Gastroesophageal sphincter (tissue), 4 donors: ENCODE measurements around the gene MMRN2. TPM values are rescaled to one million over a fixed set of nuclear protein-coding genes. Genes with fewer than 3 reads are reported as not detected.
A peak's percentile ranks its signal among the peaks of the same experiment; 100 is the strongest.
"Not testable (repeated sequence)": the region's sequence is repeated elsewhere in the genome, so short reads cannot be mapped to it uniquely, and the experiment has no call there.

ENCODE experiments used
- ATAC-seq: fragments of 150-250 bp; one replicate; pipeline ENCODE4 v1.9.1; 2016; ENCODE audit warnings: mild to moderate bottlenecking, moderate library complexity
- H3K27ac ChIP-seq, 4 donors: fragments of 200-600 bp; sonication (generic) in 3 of 4; 1 replicate in 3 of 4; 2 replicates in 1 of 4; pipeline ENCODE4 v1.5.1; 2016 to 2019
- H3K27me3 ChIP-seq: fragments of 200-600 bp; sonication (generic); one replicate; pipeline ENCODE4 v1.5.1; 2019
- H3K36me3 ChIP-seq, 2 donors: fragments of 200-600 bp; sonication (generic); one replicate each; pipeline ENCODE4 v1.5.1; 2019; ENCODE audit warnings: control low read depth in 1 of 2
- H3K4me1 ChIP-seq, 3 donors: fragments of 200-600 bp; sonication (generic); 1 replicate in 2 of 3; 2 replicates in 1 of 3; pipeline ENCODE4 v1.5.1; 2016 to 2019; ENCODE audit warnings: control low read depth in 2 of 3
- H3K4me3 ChIP-seq, 2 donors: fragments of 200-600 bp; sonication (generic); one replicate each; pipeline ENCODE4 v1.5.1; 2019; ENCODE audit warnings: mild to moderate bottlenecking in 1 of 2, moderate library complexity in 1 of 2
- H3K9me3 ChIP-seq, 3 donors: fragments of 200-600 bp; sonication (generic); one replicate each; pipeline ENCODE4 v1.5.1; 2017 to 2019; ENCODE audit warnings: control low read depth in 2 of 3
- CTCF ChIP-seq, 4 experiments: fragments of 200-600 bp in 2 of 4; fragments of 450-650 bp in 2 of 4; sonication (generic) in 1 of 4; IDR thresholded peaks; one replicate each; pipeline ENCODE4 v1.5.1; 2017 to 2019; ENCODE audit warnings: antibody characterized with exemption in 4 of 4, mild to moderate bottlenecking in 2 of 4, moderate library complexity in 2 of 4
- EP300 ChIP-seq: sonication (generic); formaldehyde crosslinking; IDR thresholded peaks from one replicate; pipeline ENCODE4 v1.6.1; 2017; ENCODE audit warnings: antibody characterized with exemption, mild to moderate bottlenecking
- POLR2A ChIP-seq, 2 donors: fragments of 450-650 bp; IDR thresholded peaks; one replicate each; pipeline ENCODE4 v1.6.1; 2017; ENCODE audit warnings: antibody characterized with exemption in 2 of 2, mild to moderate bottlenecking in 2 of 2, moderate library complexity in 1 of 2
- POLR2AphosphoS5 ChIP-seq: sonication (generic); formaldehyde crosslinking; IDR thresholded peaks from one replicate; pipeline ENCODE4 v1.6.1; 2017; ENCODE audit warnings: antibody characterized with exemption
- WGBS, 2 donors: methylation state at CpG; one replicate each; pipeline ENCODE4 v1.1.5; 2018; ENCODE audit warnings: low coverage in 1 of 2; 5-methylcytosine and 5-hydroxymethylcytosine counted together
- total RNA-seq, 4 donors: library from RNA; depleted of rRNA; stranded (reverse); fragments of >200 nt; gene quantifications; one replicate each; pipeline ENCODE4 v1.1.0, GENCODE V29; 2016

The MMRN2 gene, protein sequence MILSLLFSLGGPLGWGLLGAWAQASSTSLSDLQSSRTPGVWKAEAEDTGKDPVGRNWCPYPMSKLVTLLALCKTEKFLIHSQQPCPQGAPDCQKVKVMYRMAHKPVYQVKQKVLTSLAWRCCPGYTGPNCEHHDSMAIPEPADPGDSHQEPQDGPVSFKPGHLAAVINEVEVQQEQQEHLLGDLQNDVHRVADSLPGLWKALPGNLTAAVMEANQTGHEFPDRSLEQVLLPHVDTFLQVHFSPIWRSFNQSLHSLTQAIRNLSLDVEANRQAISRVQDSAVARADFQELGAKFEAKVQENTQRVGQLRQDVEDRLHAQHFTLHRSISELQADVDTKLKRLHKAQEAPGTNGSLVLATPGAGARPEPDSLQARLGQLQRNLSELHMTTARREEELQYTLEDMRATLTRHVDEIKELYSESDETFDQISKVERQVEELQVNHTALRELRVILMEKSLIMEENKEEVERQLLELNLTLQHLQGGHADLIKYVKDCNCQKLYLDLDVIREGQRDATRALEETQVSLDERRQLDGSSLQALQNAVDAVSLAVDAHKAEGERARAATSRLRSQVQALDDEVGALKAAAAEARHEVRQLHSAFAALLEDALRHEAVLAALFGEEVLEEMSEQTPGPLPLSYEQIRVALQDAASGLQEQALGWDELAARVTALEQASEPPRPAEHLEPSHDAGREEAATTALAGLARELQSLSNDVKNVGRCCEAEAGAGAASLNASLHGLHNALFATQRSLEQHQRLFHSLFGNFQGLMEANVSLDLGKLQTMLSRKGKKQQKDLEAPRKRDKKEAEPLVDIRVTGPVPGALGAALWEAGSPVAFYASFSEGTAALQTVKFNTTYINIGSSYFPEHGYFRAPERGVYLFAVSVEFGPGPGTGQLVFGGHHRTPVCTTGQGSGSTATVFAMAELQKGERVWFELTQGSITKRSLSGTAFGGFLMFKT
- total RNA-seq: 10 to 100 TPM; 18.5 to 77.7 (median 42.2) TPM

GRCh38 chr10:86957471-86958115 lies at the start of gene MMRN2:
Gene MMRN2, minus strand, starts transcription at chr10:86957615. Its CDS starts 74 bp downstream, at chr10:86957541.
- 33 to 80% methylated on average over 1 to 2 of the region's 9 CpGs for WGBS, 2 donors
- TF ChIP-seq CTCF (IDR thresholded peaks at IDR 0.05) (no peak), POLR2A (IDR thresholded peaks at IDR 0.05) (peak in 1 of 2 donors; percentile 22)
- no peaks in the 10 kb centered on the region for H3K9me3 ChIP-seq
- H3K4me3 ChIP-seq: peak within 1 kb of the TSS in 1 of 2 donors; percentile 44
- H3K4me1 ChIP-seq: peaks cover 0 to 84% (median 32%) of the 10 kb centered on the region in 3 donors
- no peak for ATAC-seq
- H3K27me3 ChIP-seq: no peaks in the 10 kb centered on the region
- peak within 1 kb of the TSS in 3 of 4 donors; percentile 79 to 84 (median 80) for H3K27ac ChIP-seq
- H3K36me3 ChIP-seq: no peaks in the 10 kb centered on the region

DNA sequence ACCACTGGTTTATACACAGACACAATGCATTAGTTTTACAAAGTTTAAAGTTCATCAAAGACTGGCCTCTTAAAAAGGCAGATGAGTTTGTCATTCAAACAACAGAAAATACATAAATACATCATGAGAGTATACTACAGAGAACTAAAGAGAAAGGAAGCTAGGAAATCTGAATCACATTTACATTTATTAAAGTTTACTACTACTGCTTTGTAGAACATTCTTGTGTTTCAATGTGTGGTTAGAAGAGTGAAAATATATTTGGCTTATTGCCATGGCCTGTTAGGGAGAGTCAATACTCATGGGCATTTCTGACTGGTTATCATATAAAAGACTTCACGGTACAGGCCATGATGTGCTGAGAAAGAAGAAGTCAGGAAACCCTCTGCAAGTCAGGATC lies 49.7 kb upstream of the MMRN2 start:
- 67 to 89% methylated on average over 1 of the region's 1 CpG for WGBS, 2 donors
- ATAC-seq, H3K4me3 ChIP-seq, H3K4me1 ChIP-seq, H3K27me3 ChIP-seq, H3K9me3 ChIP-seq, H3K27ac ChIP-seq: not testable (repeated sequence)
- H3K36me3 ChIP-seq: peaks cover 0 to 29% of the 10 kb centered on the region in 2 donors

DNA sequence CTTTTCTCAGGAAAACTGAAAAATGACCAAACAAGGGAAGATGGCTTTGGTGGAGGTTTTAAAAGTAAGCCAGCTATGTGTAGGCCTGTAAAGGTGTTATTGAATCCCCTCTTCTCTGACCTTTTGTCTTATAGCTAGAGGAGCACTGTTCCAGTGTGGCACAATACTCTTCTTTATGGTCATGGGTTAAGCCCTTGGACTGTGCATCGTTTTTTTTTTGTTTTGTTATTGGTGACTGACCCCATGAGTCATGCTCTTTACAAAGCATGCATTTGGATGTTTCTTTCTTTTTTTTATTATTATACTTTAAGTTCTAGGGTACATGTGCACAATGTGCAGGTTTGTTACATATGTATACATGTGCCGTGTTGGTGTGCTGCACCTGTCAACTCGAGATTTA lies 43.1 kb upstream of the MMRN2 start:
- Histone ChIP-seq H3K36me3 (peaks cover 0 to 61% of the 10 kb centered on the region in 2 donors), H3K27ac (no peak overlapping the region), H3K9me3 (no peaks in the 10 kb centered on the region), H3K4me1 (no peaks in the 10 kb centered on the region), H3K27me3 (no peaks in the 10 kb centered on the region), H3K4me3 (no peak overlapping the region)
- 62 to 70% methylated on average over 3 of the region's 3 CpGs for WGBS, 2 donors
- TF ChIP-seq POLR2A (IDR thresholded peaks at IDR 0.05) (no peak), POLR2AphosphoS5 (no peak), EP300 (no peak), CTCF (IDR thresholded peaks at IDR 0.05) (no peak)
- no peak for ATAC-seq

DNA sequence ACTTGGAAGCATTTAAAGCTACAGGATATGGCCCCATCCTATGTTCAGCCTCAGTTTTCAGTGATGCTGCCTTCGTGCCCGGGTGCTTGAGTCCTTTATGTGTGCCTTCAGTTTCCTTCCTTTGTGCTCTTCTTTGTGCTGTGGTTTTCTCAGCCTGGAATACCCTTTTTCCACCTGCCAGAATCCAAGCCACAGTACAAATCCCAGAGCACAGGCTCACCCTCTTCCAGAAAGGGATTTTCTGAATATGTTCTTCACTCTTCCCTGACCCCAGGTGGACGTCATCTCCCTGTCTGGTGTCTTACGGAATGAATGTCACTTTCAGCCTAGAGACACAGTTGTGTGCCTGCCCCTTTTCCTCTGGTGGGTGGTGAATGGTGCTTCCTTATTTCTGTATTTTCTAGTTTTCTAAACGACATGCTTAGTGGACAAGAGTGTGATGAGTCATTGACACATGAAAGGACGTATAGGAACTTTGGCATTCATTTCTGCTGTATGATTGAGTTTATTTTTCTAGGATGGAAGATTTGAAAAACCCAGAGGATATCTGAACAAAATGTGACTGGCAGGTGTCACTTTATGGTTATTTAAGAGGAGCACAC lies 42.5 kb upstream of the MMRN2 start:
- H3K36me3 ChIP-seq: peaks cover 0 to 66% of the 10 kb centered on the region in 2 donors
- H3K27me3 ChIP-seq, ATAC-seq, H3K27ac ChIP-seq, H3K4me3 ChIP-seq, H3K4me1 ChIP-seq, H3K9me3 ChIP-seq: not testable (repeated sequence)
- 71 to 73% methylated on average over 6 of the region's 6 CpGs for WGBS, 2 donors

- no peak overlapping the region for H3K27ac ChIP-seq
These were observed 35.5 kb upstream of the MMRN2 start for GRCh38 chr10:86992929-86993328.

More at GRCh38 chr10:86992929-86993328, 35.5 kb upstream of the MMRN2 start:
- no peaks in the 10 kb centered on the region for H3K27me3 ChIP-seq
- TF ChIP-seq CTCF (IDR thresholded peaks at IDR 0.05) (no peak), EP300 (no peak), POLR2AphosphoS5 (no peak), POLR2A (IDR thresholded peaks at IDR 0.05) (no peak)
- no peak for ATAC-seq
- 95 to 96% methylated on average over 2 of the region's 2 CpGs for WGBS, 2 donors
- peaks cover 0 to 58% of the 10 kb centered on the region in 2 donors for H3K36me3 ChIP-seq
- H3K4me3 ChIP-seq: no peak overlapping the region
- no peaks in the 10 kb centered on the region for H3K4me1 ChIP-seq
- H3K9me3 ChIP-seq: no peaks in the 10 kb centered on the region
